AG04450 (cell line): ENCODE data around the gene OPCML. TPM values are rescaled to one million over a fixed set of nuclear protein-coding genes. Genes with fewer than 3 reads are reported as not detected.

Experiments
- CTCF ChIA-PET: fragments of 300-600, 350-600 bp; formaldehyde crosslinking; extraction: SDS; loops from one replicate; lab custom pipeline; 2022; ENCODE audit warnings: antibody characterized with exemption, inconsistent platforms; lab: Charles Lee
- POLR2A ChIA-PET: fragments of 350-600 bp; formaldehyde crosslinking; extraction: SDS; loops from one replicate; lab custom pipeline; 2021; ENCODE audit warnings: antibody characterized with exemption, inconsistent platforms; lab: Yijun Ruan, JAX
- DNase-seq: peaks from one replicate; pipeline ENCODE4 v3.0.0-alpha.2; 2011; ENCODE audit warnings: low read depth, low spot score
- H3K27ac ChIP-seq: one replicate; pipeline ENCODE4 v1.5.1; 2012; ENCODE audit warnings: low read depth, low read length, control low read depth
- H3K27me3 ChIP-seq: one replicate; pipeline ENCODE4 v1.6.0; 2012; ENCODE audit warnings: low read length; ENCODE audit not compliant: control insufficient read depth, insufficient read depth
- H3K4me3 ChIP-seq: 2 replicates; pipeline ENCODE4 v1.5.1; 2011; ENCODE audit warnings: mild to moderate bottlenecking, low read depth, low read length, control low read depth
- H3K9me3 ChIP-seq: 2 replicates; pipeline ENCODE4 v1.5.1; 2012; ENCODE audit warnings: low read length; ENCODE audit not compliant: control insufficient read depth, insufficient read depth
- CTCF ChIP-seq: IDR thresholded peaks from 2 replicates; pipeline ENCODE4 v1.5.1; 2011; ENCODE audit warnings: low read depth, low read length, control low read depth, inconsistent platforms
- polyA plus RNA-seq: library from polyadenylated mRNA; depleted of rRNA; stranded (reverse); fragments of >200 nt; gene quantifications from 2 replicates; pipeline ENCODE4 v1.2.3, GENCODE V29; 2011

The OPCML gene
- polyA plus RNA-seq, 1 experiment = 1.1 TPM

GRCh38 chr11:133338588-133338987 lies 193.7 kb downstream of the OPCML start:
- Histone ChIP-seq H3K27ac (no peak overlapping the region), H3K27me3 (no peaks in the 10 kb centered on the region), H3K9me3 (peaks cover 49% of the 10 kb centered on the region), H3K4me3 (no peak overlapping the region)
- no peak for TF ChIP-seq CTCF
- ChIA-PET POLR2A (no interaction called here), CTCF (no interaction called here)
- DNase-seq = no peak

GRCh38 chr11:133337951-133338418 lies 194.3 kb downstream of the OPCML start:
- DNase-seq = no peak
- no peak overlapping the region for H3K4me3 ChIP-seq
- H3K9me3 ChIP-seq = peaks cover 51% of the 10 kb centered on the region
- CTCF ChIA-PET = no interaction called here
- POLR2A ChIA-PET = no interaction called here
- no peaks in the 10 kb centered on the region for H3K27me3 ChIP-seq
- TF ChIP-seq CTCF = no peak
- H3K27ac ChIP-seq = no peak overlapping the region

GRCh38 chr11:133337193-133337592 lies 195.1 kb downstream of the OPCML start:
- no peak for DNase-seq
- H3K9me3 ChIP-seq = peaks cover 47% of the 10 kb centered on the region
- no peaks in the 10 kb centered on the region for H3K27me3 ChIP-seq
- no peak for TF ChIP-seq CTCF
- no peak overlapping the region for H3K4me3 ChIP-seq
- POLR2A ChIA-PET = no interaction called here
- no peak overlapping the region for H3K27ac ChIP-seq
- CTCF ChIA-PET = no interaction called here

GRCh38 chr11:133331031-133331430 lies 201.3 kb downstream of the OPCML start:
- ChIA-PET CTCF (no interaction called here), POLR2A (no interaction called here)
- H3K9me3 ChIP-seq = peaks cover 27% of the 10 kb centered on the region
- TF ChIP-seq CTCF = no peak
- H3K27me3 ChIP-seq = no peaks in the 10 kb centered on the region
- H3K4me3 ChIP-seq = no peak overlapping the region
- H3K27ac ChIP-seq = no peak overlapping the region
- no peak for DNase-seq

- no peak for TF ChIP-seq CTCF
- H3K4me3 ChIP-seq = no peak overlapping the region
- no peak for DNase-seq
- CTCF ChIA-PET = no interaction called here
- POLR2A ChIA-PET = no interaction called here
- H3K27ac ChIP-seq = no peak overlapping the region
- no peaks in the 10 kb centered on the region for H3K27me3 ChIP-seq
- peaks cover 27% of the 10 kb centered on the region for H3K9me3 ChIP-seq
Measured at GRCh38 chr11:133326849-133327248, 205.5 kb downstream of the OPCML start.
